CD4-positive, alpha-beta T cell treated with Interferon alpha-2 for 1 hour (primary cell): ENCODE results near the gene CAVIN1.
"Not testable (repeated sequence)": the region's sequence is repeated elsewhere in the genome, so short reads cannot be mapped to it uniquely, and the experiment has no call there.

Experiments used
- DNase-seq, 2 donors: peaks; one replicate each; pipeline ENCODE4 v3.0.0-alpha.2; 2020 to 2022

The CAVIN1 gene

GRCh38 chr17:42429726-42430447 is 6.8 kb upstream of the CAVIN1 start:
- DNase-seq, result no peak

GRCh38 chr17:42428141-42428944 is 5.3 kb upstream of the CAVIN1 start:
- DNase-seq, result peak; percentile 51 to 69

- no peak for DNase-seq
Observed at GRCh38 chr17:42424991-42425610, 2.0 kb upstream of the CAVIN1 start.

GRCh38 chr17:42423766-42424165 is 710 bp upstream of the CAVIN1 start:
- no peak for DNase-seq

- DNase-seq, result peak in 1 of 2 donors; percentile 32
Observed at GRCh38 chr17:42422412-42422957, 571 bp downstream of the CAVIN1 start.

- no peak for DNase-seq
Observed at GRCh38 chr17:42421507-42422338, 1.3 kb downstream of the CAVIN1 start.

- no peak for DNase-seq
Observed at GRCh38 chr17:42421136-42421506, 1.9 kb downstream of the CAVIN1 start.

- DNase-seq, result not testable (repeated sequence)
Observed at GRCh38 chr17:42417981-42418380, 5.1 kb downstream of the CAVIN1 start.

GRCh38 chr17:42414704-42415409 is 8.2 kb downstream of the CAVIN1 start:
- peak; percentile 29 to 38 for DNase-seq

GRCh38 chr17:42413464-42414040 is 9.5 kb downstream of the CAVIN1 start:
- no peak for DNase-seq

- DNase-seq, result no peak
Observed at GRCh38 chr17:42411905-42412679, 11.0 kb downstream of the CAVIN1 start.

- no peak for DNase-seq
Observed at GRCh38 chr17:42411361-42411760, 11.7 kb downstream of the CAVIN1 start.

- no peak for DNase-seq
Observed at GRCh38 chr17:42410319-42410685, 12.8 kb downstream of the CAVIN1 start.

GRCh38 chr17:42409523-42410318 is 13.3 kb downstream of the CAVIN1 start:
- DNase-seq, result no peak

- no peak for DNase-seq
Observed at GRCh38 chr17:42408061-42408460, 15.0 kb downstream of the CAVIN1 start.

- peak; percentile 69 to 78 for DNase-seq
Observed at GRCh38 chr17:42407289-42407836, 15.7 kb downstream of the CAVIN1 start.

- DNase-seq, result no peak
Observed at GRCh38 chr17:42406615-42407288, 16.3 kb downstream of the CAVIN1 start.

- DNase-seq, result peak; percentile 80 to 88
Observed at GRCh38 chr17:42405963-42406495, 17.0 kb downstream of the CAVIN1 start.

GRCh38 chr17:42405076-42405475 is 18.0 kb downstream of the CAVIN1 start:
- no peak for DNase-seq
